HG03103 (cell line): ENCODE results near the gene BMPR1A.
"Not testable (repeated sequence)": the region's sequence is repeated elsewhere in the genome, so short reads cannot be mapped to it uniquely, and the experiment has no call there.

Experiments used
- ATAC-seq: cut with Tn5 transposase; IDR thresholded peaks from one replicate; pipeline ENCODE4 v1.9.1; 2021; ENCODE audit warnings: low read depth; ENCODE audit not compliant: unreplicated experiment

BMPR1A gene

GRCh38 chr10:86979296-86979818 is 222.9 kb downstream of the BMPR1A start:
- no peak for ATAC-seq

GRCh38 chr10:86979977-86980448 is 223.6 kb downstream of the BMPR1A start:
- ATAC-seq, result no peak

DNA sequence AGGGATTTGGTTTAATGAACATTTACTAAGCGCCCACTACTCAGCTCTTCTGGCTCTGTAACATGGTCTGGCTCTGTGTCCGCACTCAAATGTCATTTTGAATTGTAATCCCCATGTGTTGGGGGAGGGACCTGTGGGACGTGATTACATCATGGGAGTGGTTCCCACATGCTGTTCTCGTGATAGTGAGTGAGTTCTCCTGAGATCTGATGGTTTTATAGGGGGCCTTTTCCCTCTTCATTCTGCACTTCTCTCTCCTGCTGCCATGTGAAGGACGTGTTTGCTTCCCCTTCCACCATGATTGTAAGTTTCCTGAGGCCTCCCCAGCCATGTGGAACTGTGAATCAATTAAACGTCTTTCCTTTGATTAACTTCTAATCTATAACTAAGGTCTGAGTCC is 224.6 kb downstream of the BMPR1A start:
- not testable (repeated sequence) for ATAC-seq

- no peak for ATAC-seq
Observed at GRCh38 chr10:86981716-86982115, 225.3 kb downstream of the BMPR1A start.
